ENCODE results near the gene NOL6.
"Not testable (repeated sequence)": the region's sequence is repeated elsewhere in the genome, so short reads cannot be mapped to it uniquely, and the experiment has no call there.

Gene NOL6

GRCh38 chr9:33426843-33427293, 46.9 kb downstream of the NOL6 start:
- no peak for DNase-seq (ENCODE audit: low read depth)
- no peak overlapping the region for H3K4me3 ChIP-seq (ENCODE audit: low read depth, low read length)
- TF ChIP-seq, protein P1, sequence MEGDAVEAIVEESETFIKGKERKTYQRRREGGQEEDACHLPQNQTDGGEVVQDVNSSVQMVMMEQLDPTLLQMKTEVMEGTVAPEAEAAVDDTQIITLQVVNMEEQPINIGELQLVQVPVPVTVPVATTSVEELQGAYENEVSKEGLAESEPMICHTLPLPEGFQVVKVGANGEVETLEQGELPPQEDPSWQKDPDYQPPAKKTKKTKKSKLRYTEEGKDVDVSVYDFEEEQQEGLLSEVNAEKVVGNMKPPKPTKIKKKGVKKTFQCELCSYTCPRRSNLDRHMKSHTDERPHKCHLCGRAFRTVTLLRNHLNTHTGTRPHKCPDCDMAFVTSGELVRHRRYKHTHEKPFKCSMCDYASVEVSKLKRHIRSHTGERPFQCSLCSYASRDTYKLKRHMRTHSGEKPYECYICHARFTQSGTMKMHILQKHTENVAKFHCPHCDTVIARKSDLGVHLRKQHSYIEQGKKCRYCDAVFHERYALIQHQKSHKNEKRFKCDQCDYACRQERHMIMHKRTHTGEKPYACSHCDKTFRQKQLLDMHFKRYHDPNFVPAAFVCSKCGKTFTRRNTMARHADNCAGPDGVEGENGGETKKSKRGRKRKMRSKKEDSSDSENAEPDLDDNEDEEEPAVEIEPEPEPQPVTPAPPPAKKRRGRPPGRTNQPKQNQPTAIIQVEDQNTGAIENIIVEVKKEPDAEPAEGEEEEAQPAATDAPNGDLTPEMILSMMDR (conservative IDR thresholded peaks at IDR 0.05; ENCODE audit: low read depth, low read length): no peak

- H3K4me3 ChIP-seq (ENCODE audit: low read depth, low read length): no peak overlapping the region
- no peak for DNase-seq (ENCODE audit: low read depth)
- TF ChIP-seq, protein P1 (conservative IDR thresholded peaks at IDR 0.05; ENCODE audit: low read depth, low read length): no peak
These were observed 48.6 kb downstream of the NOL6 start for GRCh38 chr9:33425128-33425533.

GRCh38 chr9:33424492-33424891, 49.2 kb downstream of the NOL6 start:
- H3K4me3 ChIP-seq (ENCODE audit: low read depth, low read length); DNase-seq (ENCODE audit: low read depth): not testable (repeated sequence)

GRCh38 chr9:33424043-33424442, 49.7 kb downstream of the NOL6 start:
- DNase-seq (ENCODE audit: low read depth); H3K4me3 ChIP-seq (ENCODE audit: low read depth, low read length): not testable (repeated sequence)

DNA sequence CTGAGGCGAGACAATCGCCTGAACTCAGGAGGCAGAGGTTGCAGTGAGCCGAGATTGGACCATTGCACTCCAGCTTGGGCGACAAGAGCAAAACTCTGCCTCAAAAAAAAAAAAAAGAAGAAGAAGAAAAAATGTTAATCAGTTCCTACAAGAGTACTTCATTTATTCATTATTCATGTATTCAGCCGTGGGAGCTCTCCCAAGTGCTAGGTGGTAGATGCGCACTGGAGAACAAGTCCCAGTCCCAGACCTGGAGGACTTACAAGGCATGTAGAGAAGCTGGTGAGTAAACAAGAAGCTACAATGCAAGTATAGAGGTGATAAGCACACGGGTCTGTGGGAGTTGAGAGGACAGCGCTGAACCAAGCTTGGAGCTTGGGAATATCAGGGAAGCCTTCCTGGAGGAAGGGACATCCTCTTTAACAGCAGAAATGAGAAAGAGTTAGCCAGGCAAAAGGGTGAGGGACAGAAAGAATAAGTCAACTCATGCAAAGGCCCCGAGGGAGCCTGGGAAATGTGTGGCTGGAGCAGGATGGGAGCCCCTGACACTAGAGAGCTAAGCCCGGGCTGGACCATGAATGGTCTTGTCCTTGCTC, 53.9 kb downstream of the NOL6 start:
- TF ChIP-seq, protein P1 (conservative IDR thresholded peaks at IDR 0.05; ENCODE audit: low read depth, low read length): no peak
- DNase-seq (ENCODE audit: low read depth): no peak
- no peak overlapping the region for H3K4me3 ChIP-seq (ENCODE audit: low read depth, low read length)

DNA sequence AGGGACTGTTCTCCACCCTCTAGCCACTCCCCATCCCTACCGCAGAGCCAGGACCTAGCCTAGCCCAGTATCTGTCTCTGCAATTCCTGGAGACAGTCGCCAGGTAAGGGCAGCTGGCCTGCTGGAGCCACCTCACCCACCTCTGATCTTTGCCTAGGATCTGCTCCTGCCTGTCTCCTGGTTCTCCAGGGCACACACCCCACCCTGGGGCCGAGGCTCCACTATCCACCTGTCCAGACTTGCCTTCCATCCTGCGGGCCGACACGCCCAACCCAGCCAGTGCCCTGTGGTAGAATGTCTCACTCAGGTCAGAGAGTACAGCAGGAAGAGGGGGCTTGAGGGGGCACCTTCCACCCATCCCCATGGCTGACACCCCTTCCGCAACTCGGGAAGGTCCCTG, 55.6 kb downstream of the NOL6 start:
- TF ChIP-seq, protein P1 (conservative IDR thresholded peaks at IDR 0.05; ENCODE audit: low read depth, low read length): no peak
- DNase-seq (ENCODE audit: low read depth): no peak
- no peak overlapping the region for H3K4me3 ChIP-seq (ENCODE audit: low read depth, low read length)

DNA sequence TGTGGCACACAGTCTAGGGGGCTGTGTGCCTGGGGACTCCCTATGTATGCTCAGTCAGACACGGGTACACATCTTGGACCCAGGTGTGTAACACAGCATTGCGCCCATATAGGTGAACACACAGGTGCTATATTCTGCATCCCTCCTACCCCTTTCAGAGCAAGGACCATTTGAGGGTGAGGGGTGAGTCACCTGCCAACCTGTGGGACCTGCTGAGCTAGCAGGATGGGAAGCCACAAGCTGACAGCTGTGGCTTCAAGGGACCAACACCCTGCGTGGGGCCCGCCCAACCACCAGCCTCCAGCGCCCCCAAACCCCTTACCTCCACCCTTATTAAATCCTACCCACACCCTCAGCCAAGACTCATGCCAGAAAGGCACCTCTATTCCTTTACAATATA, 56.7 kb downstream of the NOL6 start:
- TF ChIP-seq, protein P1 (conservative IDR thresholded peaks at IDR 0.05; ENCODE audit: low read depth, low read length): no peak
- no peak for DNase-seq (ENCODE audit: low read depth)
- H3K4me3 ChIP-seq (ENCODE audit: low read depth, low read length): no peak overlapping the region

DNA sequence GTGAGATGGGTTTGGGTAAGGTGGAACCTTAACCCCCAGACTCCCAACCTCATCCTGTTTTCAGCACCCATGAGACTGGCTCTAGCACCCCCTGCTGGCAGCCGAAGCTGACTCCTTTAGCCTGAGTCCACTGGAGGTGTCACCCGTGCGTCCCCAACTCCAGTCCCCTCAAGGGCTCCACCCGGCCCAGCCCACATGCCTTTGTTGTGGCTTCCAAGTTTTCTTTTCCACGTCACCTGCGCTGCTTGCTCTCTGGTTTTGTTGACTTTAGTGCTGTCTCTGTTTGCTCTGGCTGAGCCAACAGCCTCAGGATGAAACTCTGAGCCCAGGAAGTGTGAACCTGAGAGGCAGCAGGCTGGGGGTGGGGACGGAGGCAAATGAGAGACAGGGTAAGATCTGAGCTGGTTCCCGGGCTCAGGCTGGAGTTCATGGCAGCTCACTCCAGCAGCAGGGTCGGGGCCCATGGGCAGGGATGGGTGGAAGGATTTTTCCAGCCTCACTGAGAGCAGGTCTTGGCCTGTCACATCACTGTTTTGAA, 58.2 kb downstream of the NOL6 start:
- TF ChIP-seq, protein P1 (conservative IDR thresholded peaks at IDR 0.05; ENCODE audit: low read depth, low read length): peak; percentile 84
- peak; percentile 54 for DNase-seq (ENCODE audit: low read depth)
- no peak overlapping the region for H3K4me3 ChIP-seq (ENCODE audit: low read depth, low read length)
